SU-DHL-6 (cell line): ENCODE data around the gene MUC6.

Source experiments
- H2AFZ ChIP-seq: fragments of 200-600 bp; sonication (generic); 2 replicates; pipeline ENCODE4 v1.6.1; 2014; ENCODE audit warnings: low read depth, mild to moderate bottlenecking, moderate library complexity, mixed read lengths, antibody characterized with exemption, low read length; ENCODE audit not compliant: severe bottlenecking
- H3F3A ChIP-seq: fragments of 200-600 bp; shearing (Covaris generic); 2 replicates; pipeline ENCODE4 v1.6.0; 2016; ENCODE audit warnings: antibody characterized with exemption, mild to moderate bottlenecking; ENCODE audit not compliant: insufficient read depth
- H3K27ac ChIP-seq: fragments of 200-600 bp; sonication (generic); 2 replicates; pipeline ENCODE4 v1.5.1; 2016; ENCODE audit warnings: low read depth, mild to moderate bottlenecking, low read length, moderate library complexity, mixed read lengths
- H3K27me3 ChIP-seq: fragments of 200-600 bp; sonication (generic), shearing (Covaris generic); 2 replicates; pipeline ENCODE4 v1.6.0; 2014; ENCODE audit warnings: mild to moderate bottlenecking, low read length
- H3K36me3 ChIP-seq: fragments of 200-600 bp; sonication (generic); 2 replicates; pipeline ENCODE4 v1.6.1; 2014; ENCODE audit warnings: mild to moderate bottlenecking, low read length, mixed read lengths
- H3K4me2 ChIP-seq: fragments of 300-600, 200-600 bp; shearing (Covaris generic), sonication (generic); 2 replicates; pipeline ENCODE4 v1.6.0; 2014; ENCODE audit warnings: low read length, low read depth, mild to moderate bottlenecking; ENCODE audit not compliant: poor library complexity, severe bottlenecking
- H3K4me3 ChIP-seq: fragments of 200-600 bp; sonication (generic); 2 replicates; pipeline ENCODE4 v1.5.1; 2014; ENCODE audit warnings: antibody characterized with exemption, low read length, mild to moderate bottlenecking, mixed read lengths; ENCODE audit not compliant: insufficient read depth, poor library complexity, severe bottlenecking
- H3K79me2 ChIP-seq: fragments of 200-600 bp; sonication (generic); 2 replicates; pipeline ENCODE4 v1.6.1; 2014; ENCODE audit warnings: mild to moderate bottlenecking, low read length, moderate library complexity; ENCODE audit not compliant: insufficient read depth
- H3K9ac ChIP-seq: fragments of 200-600 bp; sonication (generic); 2 replicates; pipeline ENCODE4 v1.7.0; 2014; ENCODE audit warnings: mild to moderate bottlenecking, low read length
- H3K9me2 ChIP-seq: fragments of 200-600 bp; sonication (generic); replicated peaks from 2 replicates; pipeline ENCODE4 v1.6.1; 2014; ENCODE audit warnings: low read length; ENCODE audit not compliant: insufficient read depth
- H3K9me3 ChIP-seq: fragments of 200-600 bp; sonication (generic); 2 replicates; pipeline ENCODE4 v1.6.1; 2014; ENCODE audit warnings: low read length, mixed read lengths; ENCODE audit not compliant: insufficient read depth
- H4K20me1 ChIP-seq: fragments of 200-600 bp; sonication (generic); 2 replicates; pipeline ENCODE4 v1.6.1; 2014; ENCODE audit warnings: low read depth, mild to moderate bottlenecking, antibody characterized with exemption, low read length, moderate library complexity, mixed read lengths
- EZH2phosphoT487 ChIP-seq: fragments of 200-600 bp; sonication (generic), shearing (Covaris generic); conservative IDR thresholded peaks from 2 replicates; pipeline ENCODE4 v1.6.1; 2018; ENCODE audit warnings: mild to moderate bottlenecking, antibody characterized with exemption, low read length, moderate library complexity, mixed read lengths
- TF ChIP-seq, protein P1 (sequence below): fragments of 200-600 bp; sonication (generic); IDR thresholded peaks from one replicate; pipeline ENCODE4 v1.5.1; 2017; ENCODE audit warnings: antibody characterized with exemption, mild to moderate bottlenecking, low read length, moderate library complexity; ENCODE audit not compliant: insufficient read depth, poor library complexity, severe bottlenecking

MUC6 gene

DNA sequence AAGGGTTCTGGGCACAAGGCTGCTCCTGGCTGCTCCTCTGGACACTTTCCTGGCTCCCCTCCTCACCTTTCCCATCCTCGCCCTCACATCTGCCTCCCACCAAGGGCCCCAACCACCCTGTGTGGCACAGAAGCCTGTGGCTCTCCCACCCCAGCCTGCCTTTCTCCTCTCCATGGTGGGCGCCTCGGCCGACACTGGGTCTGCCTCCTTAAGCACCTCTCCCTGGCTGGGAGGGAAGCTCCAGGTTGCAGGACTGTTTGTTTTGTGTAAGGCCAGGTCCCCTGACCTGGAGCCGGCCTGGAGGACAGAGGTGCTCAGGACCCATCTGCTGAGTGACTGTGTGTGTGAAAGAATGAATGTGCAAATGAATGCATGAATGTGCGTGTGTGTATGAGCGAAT is 14.1 kb downstream of the MUC6 start:
- Histone ChIP-seq H3K9ac (no peak overlapping the region), H3K36me3 (no peaks in the 10 kb centered on the region), H3K9me3 (no peaks in the 10 kb centered on the region), H3K27me3 (no peaks in the 10 kb centered on the region), H3K4me2 (no peak overlapping the region), H4K20me1 (no peaks in the 10 kb centered on the region), H3K4me3 (no peak overlapping the region), H3K27ac (no peak overlapping the region), H3K79me2 (no peaks in the 10 kb centered on the region), H3F3A (no peaks in the 10 kb centered on the region), H3K9me2 (no peaks in the 10 kb centered on the region), H2AFZ (no peak overlapping the region)
- TF ChIP-seq EZH2phosphoT487, result no peak
- TF ChIP-seq, protein P1, sequence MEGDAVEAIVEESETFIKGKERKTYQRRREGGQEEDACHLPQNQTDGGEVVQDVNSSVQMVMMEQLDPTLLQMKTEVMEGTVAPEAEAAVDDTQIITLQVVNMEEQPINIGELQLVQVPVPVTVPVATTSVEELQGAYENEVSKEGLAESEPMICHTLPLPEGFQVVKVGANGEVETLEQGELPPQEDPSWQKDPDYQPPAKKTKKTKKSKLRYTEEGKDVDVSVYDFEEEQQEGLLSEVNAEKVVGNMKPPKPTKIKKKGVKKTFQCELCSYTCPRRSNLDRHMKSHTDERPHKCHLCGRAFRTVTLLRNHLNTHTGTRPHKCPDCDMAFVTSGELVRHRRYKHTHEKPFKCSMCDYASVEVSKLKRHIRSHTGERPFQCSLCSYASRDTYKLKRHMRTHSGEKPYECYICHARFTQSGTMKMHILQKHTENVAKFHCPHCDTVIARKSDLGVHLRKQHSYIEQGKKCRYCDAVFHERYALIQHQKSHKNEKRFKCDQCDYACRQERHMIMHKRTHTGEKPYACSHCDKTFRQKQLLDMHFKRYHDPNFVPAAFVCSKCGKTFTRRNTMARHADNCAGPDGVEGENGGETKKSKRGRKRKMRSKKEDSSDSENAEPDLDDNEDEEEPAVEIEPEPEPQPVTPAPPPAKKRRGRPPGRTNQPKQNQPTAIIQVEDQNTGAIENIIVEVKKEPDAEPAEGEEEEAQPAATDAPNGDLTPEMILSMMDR, result no peak

DNA sequence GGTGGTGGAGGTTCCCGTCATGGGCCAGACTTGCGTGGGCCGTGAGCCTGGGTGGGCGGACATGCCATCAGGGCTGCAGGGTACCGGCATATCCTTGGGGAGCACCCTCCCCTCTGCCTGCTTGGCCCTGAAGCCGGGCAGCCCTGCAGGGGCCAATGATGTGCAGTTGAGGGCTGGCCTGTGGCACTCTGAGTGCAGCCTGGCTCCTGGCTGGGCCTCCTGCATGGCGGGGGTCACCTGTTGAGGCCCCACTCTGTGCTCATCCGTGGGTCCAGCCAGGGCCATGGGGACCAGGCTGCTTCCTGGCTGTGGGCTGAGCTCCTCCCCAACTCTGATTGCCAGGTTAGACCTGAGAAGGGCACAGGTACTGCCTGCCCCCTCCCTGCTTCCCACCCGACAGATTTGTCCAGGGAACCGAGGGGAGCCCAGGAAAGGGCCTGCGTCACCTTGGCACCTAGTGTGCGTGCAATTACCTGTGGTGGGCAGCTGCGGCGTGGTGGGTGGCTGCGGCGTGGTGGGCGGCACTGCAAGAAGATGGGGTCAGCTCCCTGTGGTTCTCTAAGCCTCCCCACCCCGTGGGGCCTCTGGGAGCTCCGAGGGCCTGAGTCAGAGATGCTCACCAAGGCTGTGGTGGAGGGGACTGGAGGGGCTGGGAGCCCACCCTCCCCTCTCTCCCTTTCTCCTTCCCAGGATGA is 16.2 kb downstream of the MUC6 start:
- no peaks in the 10 kb centered on the region for H3F3A ChIP-seq
- TF ChIP-seq EZH2phosphoT487, result no peak
- TF ChIP-seq, protein P1, result no peak
- H3K4me2 ChIP-seq, result no peak overlapping the region
- no peak overlapping the region for H3K27ac ChIP-seq
- no peak overlapping the region for H2AFZ ChIP-seq
- H3K9ac ChIP-seq, result no peak overlapping the region
- H3K9me3 ChIP-seq, result no peaks in the 10 kb centered on the region
- H3K36me3 ChIP-seq, result no peaks in the 10 kb centered on the region
- H4K20me1 ChIP-seq, result no peaks in the 10 kb centered on the region
- H3K79me2 ChIP-seq, result no peaks in the 10 kb centered on the region
- no peaks in the 10 kb centered on the region for H3K9me2 ChIP-seq
- H3K4me3 ChIP-seq, result no peak overlapping the region
- no peaks in the 10 kb centered on the region for H3K27me3 ChIP-seq

DNA sequence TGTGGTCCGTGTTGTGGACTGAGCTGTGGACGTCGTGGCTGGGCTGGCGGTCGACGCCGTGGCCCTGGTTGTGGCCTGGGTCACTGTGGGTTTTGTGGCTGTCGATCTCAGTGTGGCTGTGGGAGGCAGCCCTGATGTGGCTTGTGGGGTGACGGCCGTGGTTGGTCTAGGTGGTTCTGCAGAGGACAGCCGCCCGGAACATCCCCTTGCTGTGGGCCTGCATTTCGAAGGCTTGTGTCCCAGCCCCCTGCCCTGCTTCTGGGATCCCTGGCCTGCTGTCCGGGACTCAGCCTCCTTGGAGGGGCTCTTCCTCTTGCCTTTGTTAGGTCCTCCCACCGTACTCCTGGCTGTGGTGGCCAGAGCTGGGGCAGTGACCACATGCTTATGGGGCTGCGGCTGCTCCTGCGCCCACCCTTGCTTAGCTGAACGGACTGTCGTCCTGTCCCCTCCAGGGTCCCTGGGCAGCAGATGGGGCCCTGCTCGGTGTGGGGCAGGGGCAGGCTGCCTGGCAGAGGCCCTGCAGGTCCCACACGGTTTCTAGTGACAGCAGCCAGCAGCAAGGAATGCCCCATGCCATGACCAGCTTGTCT is 17.1 kb downstream of the MUC6 start:
- no peaks in the 10 kb centered on the region for H4K20me1 ChIP-seq
- TF ChIP-seq EZH2phosphoT487, result no peak
- TF ChIP-seq, protein P1, result no peak
- no peaks in the 10 kb centered on the region for H3K27me3 ChIP-seq
- no peaks in the 10 kb centered on the region for H3K9me3 ChIP-seq
- no peaks in the 10 kb centered on the region for H3K36me3 ChIP-seq
- no peaks in the 10 kb centered on the region for H3K9me2 ChIP-seq
- H3K27ac ChIP-seq, result no peak overlapping the region
- H3K9ac ChIP-seq, result no peak overlapping the region
- no peak overlapping the region for H3K4me2 ChIP-seq
- no peaks in the 10 kb centered on the region for H3F3A ChIP-seq
- no peak overlapping the region for H2AFZ ChIP-seq
- no peak overlapping the region for H3K4me3 ChIP-seq
- no peaks in the 10 kb centered on the region for H3K79me2 ChIP-seq
